ENCODE results near the gene TBC1D22B. TPM values are rescaled to one million over a fixed set of nuclear protein-coding genes. Genes with fewer than 3 reads are reported as not detected.

The TBC1D22B gene
- total and polyA plus RNA-seq, 2 donors from 2014 or later = 9.7 to 12.8 TPM

DNA sequence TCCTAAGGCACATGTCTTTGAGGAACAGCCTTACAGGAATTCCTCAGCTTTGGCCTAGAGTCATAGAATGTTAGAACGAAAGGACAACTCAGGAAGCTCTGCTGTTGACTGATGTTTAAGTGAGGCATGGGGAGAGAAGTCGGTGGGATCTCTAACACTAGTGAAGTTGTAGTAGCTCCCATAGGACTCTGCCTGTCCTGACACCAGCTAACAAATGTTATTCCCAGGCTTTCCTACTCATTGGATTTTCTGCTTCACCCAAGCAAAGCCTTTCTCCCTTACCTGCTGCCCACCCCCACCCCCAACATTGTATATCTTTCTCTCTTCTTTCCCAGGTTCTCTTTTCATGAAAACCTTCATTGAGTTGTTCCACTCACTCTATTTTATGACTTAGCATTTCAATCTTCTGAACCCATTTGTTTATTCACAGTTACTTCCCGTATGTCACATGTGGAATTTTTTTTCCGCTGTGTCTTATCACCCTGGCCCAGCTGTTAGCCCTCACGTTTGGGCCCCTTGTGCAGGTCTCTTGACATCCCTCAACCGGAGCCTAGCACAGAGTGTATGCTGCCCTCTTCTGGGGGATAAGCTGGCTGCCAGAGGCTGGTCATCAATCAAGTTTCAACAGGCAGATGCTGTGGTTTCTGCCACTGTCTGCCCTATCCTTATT is 57.0 kb downstream of the TBC1D22B start:
- intact Hi-C loops (cut with DNase I) = no loop called here
- FAIRE-seq (no peak), DNase-seq (peak in 4 of 5 donors; percentile 48 to 79 (median 54))

DNA sequence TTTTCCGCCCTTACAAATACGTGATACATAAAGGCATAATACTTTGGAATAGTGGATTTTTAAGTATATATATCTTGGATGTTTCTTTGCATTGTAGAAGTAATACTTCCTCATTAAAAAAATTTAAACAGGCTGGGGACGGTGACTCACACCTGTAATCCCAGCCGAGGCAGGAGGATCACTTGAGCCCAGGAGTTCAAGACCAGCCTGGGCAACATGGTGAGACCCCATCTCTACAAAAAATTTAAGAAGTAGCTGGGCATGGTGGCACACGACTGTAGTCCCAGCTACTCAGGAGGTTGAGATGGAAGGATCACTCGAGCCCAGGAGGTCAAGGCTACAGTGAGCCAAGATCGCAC is 57.6 kb downstream of the TBC1D22B start:
- no peak overlapping the region for H3K4me3 ChIP-seq (ENCODE audit: low read length in 3 of 3)
- no peak overlapping the region for H3K9ac ChIP-seq (ENCODE audit: low read length in 3 of 3)
- peaks cover 0 to 3% (median 0%) of the 10 kb centered on the region in 3 donors for H3K4me1 ChIP-seq (ENCODE audit: control insufficient read depth in 2 of 3, insufficient read depth in 2 of 3, low read depth in 1 of 3, low read length in 3 of 3)
- intact Hi-C loops (cut with DNase I) = no loop called here
- H3K27me3 ChIP-seq (ENCODE audit: control insufficient read depth, insufficient read depth, low read length) = no peaks in the 10 kb centered on the region
- FAIRE-seq (no peak), DNase-seq (no peak)
- peaks cover 12 to 58% (median 45%) of the 10 kb centered on the region in 3 donors for H3K36me3 ChIP-seq (ENCODE audit: control insufficient read depth in 2 of 3, insufficient read depth in 3 of 3, low read length in 3 of 3)
- no peaks in the 10 kb centered on the region for H3K9me3 ChIP-seq (ENCODE audit: control insufficient read depth in 2 of 3, insufficient read depth in 1 of 3, low read length in 3 of 3)
- H3K27ac ChIP-seq (ENCODE audit: low read depth in 2 of 2, low read length in 2 of 2) = no peak overlapping the region
- TF ChIP-seq, protein P1, sequence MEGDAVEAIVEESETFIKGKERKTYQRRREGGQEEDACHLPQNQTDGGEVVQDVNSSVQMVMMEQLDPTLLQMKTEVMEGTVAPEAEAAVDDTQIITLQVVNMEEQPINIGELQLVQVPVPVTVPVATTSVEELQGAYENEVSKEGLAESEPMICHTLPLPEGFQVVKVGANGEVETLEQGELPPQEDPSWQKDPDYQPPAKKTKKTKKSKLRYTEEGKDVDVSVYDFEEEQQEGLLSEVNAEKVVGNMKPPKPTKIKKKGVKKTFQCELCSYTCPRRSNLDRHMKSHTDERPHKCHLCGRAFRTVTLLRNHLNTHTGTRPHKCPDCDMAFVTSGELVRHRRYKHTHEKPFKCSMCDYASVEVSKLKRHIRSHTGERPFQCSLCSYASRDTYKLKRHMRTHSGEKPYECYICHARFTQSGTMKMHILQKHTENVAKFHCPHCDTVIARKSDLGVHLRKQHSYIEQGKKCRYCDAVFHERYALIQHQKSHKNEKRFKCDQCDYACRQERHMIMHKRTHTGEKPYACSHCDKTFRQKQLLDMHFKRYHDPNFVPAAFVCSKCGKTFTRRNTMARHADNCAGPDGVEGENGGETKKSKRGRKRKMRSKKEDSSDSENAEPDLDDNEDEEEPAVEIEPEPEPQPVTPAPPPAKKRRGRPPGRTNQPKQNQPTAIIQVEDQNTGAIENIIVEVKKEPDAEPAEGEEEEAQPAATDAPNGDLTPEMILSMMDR (IDR thresholded peaks at IDR 0.05; ENCODE audit: borderline replicate concordance, extremely low read depth, insufficient read depth) = no peak

More for the DNA sequence above, 57.0 kb downstream of the TBC1D22B start:
- Histone ChIP-seq H3K36me3 (ENCODE audit: control insufficient read depth in 2 of 3, insufficient read depth in 3 of 3, low read length in 3 of 3) (peaks cover 10 to 57% (median 42%) of the 10 kb centered on the region in 3 donors), H3K27ac (ENCODE audit: low read depth in 2 of 2, low read length in 2 of 2) (no peak overlapping the region), H3K9me3 (ENCODE audit: control insufficient read depth in 2 of 3, insufficient read depth in 1 of 3, low read length in 3 of 3) (no peaks in the 10 kb centered on the region), H3K27me3 (ENCODE audit: control insufficient read depth, insufficient read depth, low read length) (no peaks in the 10 kb centered on the region), H3K4me3 (ENCODE audit: low read length in 3 of 3) (no peak overlapping the region), H3K9ac (ENCODE audit: low read length in 3 of 3) (no peak overlapping the region), H3K4me1 (ENCODE audit: control insufficient read depth in 2 of 3, insufficient read depth in 2 of 3, low read depth in 1 of 3, low read length in 3 of 3) (no peaks in the 10 kb centered on the region)
- TF ChIP-seq, protein P1 (IDR thresholded peaks at IDR 0.05; ENCODE audit: borderline replicate concordance, extremely low read depth, insufficient read depth) = peak; percentile 48

DNA sequence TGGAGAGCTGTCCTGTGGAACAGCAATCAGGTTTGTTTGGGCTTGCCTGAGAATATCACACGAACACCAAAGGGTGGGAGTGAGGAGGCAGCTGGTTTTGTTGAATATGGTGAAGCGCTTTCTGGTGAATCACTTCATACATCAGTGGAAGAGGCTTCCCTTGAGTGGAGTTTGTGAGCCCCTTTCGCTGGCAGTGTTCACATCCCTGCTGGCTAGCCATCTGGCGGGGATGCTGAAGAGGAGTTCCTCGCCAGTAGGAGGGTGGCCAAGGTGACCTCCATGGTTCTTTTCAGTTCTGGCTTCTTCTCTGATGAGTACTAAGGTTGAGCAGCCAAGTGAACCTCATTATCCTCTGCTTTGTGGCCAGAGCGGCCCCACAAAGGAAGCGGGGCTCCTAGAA is 58.5 kb downstream of the TBC1D22B start:
- Histone ChIP-seq H3K27me3 (ENCODE audit: control insufficient read depth, insufficient read depth, low read length) (no peaks in the 10 kb centered on the region), H3K27ac (ENCODE audit: low read depth in 2 of 2, low read length in 2 of 2) (no peak overlapping the region), H3K9me3 (ENCODE audit: control insufficient read depth in 2 of 3, insufficient read depth in 1 of 3, low read length in 3 of 3) (no peaks in the 10 kb centered on the region), H3K36me3 (ENCODE audit: control insufficient read depth in 2 of 3, insufficient read depth in 3 of 3, low read length in 3 of 3) (peaks cover 12 to 58% (median 45%) of the 10 kb centered on the region in 3 donors), H3K9ac (ENCODE audit: low read length in 3 of 3) (no peak overlapping the region), H3K4me1 (ENCODE audit: control insufficient read depth in 2 of 3, insufficient read depth in 2 of 3, low read depth in 1 of 3, low read length in 3 of 3) (peaks cover 0 to 5% (median 0%) of the 10 kb centered on the region in 3 donors), H3K4me3 (ENCODE audit: low read length in 3 of 3) (no peak overlapping the region)
- no peak for FAIRE-seq
- TF ChIP-seq, protein P1 (IDR thresholded peaks at IDR 0.05; ENCODE audit: borderline replicate concordance, extremely low read depth, insufficient read depth) = no peak
- no peak for DNase-seq
- intact Hi-C loops (cut with DNase I) = no loop called here
